ENCODE results near the gene KMT2E.
A peak's percentile ranks its signal among the peaks of the same experiment; 100 is the strongest.

Gene KMT2E

DNA sequence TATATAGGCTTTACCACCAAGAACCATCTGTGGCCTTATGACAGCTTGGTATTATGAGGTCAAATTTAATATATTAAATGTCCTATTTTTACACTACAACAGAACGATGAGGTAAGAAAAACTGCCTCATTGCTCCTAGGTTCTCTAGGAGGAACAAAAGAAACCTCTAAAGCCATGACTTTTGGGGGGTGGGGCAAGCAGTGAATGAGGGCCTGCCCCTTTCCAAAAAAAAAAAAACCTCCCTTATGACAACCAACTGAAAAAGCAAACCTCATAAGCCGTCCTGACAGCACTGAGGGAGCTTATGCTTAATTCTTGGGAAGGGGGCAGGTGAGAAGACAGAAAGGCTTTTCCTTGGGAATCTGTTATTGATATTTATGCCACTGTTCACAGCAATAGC is 116.6 kb downstream of the KMT2E start:
- TF ChIP-seq, protein P1, sequence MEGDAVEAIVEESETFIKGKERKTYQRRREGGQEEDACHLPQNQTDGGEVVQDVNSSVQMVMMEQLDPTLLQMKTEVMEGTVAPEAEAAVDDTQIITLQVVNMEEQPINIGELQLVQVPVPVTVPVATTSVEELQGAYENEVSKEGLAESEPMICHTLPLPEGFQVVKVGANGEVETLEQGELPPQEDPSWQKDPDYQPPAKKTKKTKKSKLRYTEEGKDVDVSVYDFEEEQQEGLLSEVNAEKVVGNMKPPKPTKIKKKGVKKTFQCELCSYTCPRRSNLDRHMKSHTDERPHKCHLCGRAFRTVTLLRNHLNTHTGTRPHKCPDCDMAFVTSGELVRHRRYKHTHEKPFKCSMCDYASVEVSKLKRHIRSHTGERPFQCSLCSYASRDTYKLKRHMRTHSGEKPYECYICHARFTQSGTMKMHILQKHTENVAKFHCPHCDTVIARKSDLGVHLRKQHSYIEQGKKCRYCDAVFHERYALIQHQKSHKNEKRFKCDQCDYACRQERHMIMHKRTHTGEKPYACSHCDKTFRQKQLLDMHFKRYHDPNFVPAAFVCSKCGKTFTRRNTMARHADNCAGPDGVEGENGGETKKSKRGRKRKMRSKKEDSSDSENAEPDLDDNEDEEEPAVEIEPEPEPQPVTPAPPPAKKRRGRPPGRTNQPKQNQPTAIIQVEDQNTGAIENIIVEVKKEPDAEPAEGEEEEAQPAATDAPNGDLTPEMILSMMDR (IDR thresholded peaks at IDR 0.05; ENCODE audit: extremely low read depth, insufficient read depth, missing control alignments), result no peak
- DNase-seq (ENCODE audit: low spot score), result no peak
- in situ Hi-C loops (cut with MboI; ENCODE audit: low pct_unique_long_range_greater_than_20kb, low sequenced_read_pairs, unreplicated experiment), result no loop called here

DNA sequence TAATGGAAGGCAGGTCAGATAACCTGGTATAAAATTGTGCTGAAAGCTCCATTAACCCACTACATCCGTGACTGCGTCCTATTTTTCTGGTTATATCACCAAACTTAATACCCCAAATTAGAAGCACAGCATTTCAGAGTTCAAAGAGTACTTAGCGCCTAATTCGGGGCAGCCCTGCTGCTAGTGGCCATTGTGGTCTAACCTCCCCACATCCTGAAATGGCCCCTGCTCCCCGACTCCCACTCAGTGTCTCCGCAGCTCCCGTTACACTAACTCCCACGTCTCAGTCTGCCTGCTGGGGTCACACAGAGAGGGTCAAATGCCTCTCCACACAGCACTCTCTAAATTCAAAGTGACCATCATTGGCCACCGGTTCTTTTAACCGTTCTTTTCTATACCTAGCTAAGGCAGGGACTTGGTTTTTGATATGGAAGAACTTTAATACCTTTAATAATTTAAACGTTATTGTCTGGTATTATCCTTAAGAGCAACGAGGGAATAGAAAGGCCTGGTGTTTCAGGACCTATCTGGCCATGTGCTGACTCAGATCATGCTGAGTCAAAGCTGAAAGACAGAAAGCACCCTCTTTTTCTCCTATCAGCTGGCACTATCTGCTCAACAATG is 117.1 kb downstream of the KMT2E start:
- in situ Hi-C loops (cut with MboI; ENCODE audit: low pct_unique_long_range_greater_than_20kb, low sequenced_read_pairs, unreplicated experiment), result no loop called here
- DNase-seq (ENCODE audit: low spot score), result peak; percentile 50
- TF ChIP-seq, protein P1 (IDR thresholded peaks at IDR 0.05; ENCODE audit: extremely low read depth, insufficient read depth, missing control alignments), result no peak

DNA sequence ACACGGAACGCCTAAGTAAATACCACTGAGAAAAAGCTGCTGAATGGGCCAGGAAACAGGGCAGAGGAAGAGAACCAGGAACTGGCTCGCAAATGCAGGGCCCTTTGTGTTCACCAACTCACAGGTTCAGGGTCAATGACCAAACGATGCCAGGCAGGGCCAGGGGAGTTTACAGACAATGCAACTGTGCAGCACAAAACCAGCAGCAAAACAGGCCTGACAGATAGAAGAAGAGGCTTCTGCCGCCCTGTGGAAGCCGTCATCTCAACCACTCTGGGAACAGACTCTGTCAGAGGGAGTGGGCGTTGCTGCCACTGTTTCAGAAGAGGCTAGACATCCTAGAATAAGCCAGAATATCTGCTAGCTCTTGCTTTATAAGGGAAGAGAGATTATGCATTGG is 117.9 kb downstream of the KMT2E start:
- TF ChIP-seq, protein P1 (IDR thresholded peaks at IDR 0.05; ENCODE audit: extremely low read depth, insufficient read depth, missing control alignments), result no peak
- DNase-seq (ENCODE audit: low spot score), result no peak
- in situ Hi-C loops (cut with MboI; ENCODE audit: low pct_unique_long_range_greater_than_20kb, low sequenced_read_pairs, unreplicated experiment), result no loop called here

DNA sequence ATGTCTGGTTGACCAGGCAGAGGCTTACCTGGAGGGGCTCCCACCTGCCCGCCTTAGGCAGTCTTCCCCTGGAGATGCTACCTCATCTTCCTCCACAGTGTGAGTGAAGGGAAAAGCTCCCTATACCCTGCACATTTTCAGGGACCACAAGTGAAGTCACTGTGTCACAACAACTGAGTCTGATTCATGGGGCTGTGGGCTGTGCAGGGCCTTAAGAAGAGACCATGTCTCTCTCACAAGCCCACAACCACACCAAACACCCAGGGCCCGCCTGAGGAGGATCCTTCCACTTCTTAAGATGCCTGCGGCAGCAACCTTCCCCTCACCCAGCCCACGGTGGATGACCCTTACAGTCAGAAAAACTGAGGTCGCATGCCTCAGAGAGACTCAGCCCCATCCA is 118.3 kb downstream of the KMT2E start:
- TF ChIP-seq, protein P1 (IDR thresholded peaks at IDR 0.05; ENCODE audit: extremely low read depth, insufficient read depth, missing control alignments), result no peak
- in situ Hi-C loops (cut with MboI; ENCODE audit: low pct_unique_long_range_greater_than_20kb, low sequenced_read_pairs, unreplicated experiment), result no loop called here
- no peak for DNase-seq (ENCODE audit: low spot score)

DNA sequence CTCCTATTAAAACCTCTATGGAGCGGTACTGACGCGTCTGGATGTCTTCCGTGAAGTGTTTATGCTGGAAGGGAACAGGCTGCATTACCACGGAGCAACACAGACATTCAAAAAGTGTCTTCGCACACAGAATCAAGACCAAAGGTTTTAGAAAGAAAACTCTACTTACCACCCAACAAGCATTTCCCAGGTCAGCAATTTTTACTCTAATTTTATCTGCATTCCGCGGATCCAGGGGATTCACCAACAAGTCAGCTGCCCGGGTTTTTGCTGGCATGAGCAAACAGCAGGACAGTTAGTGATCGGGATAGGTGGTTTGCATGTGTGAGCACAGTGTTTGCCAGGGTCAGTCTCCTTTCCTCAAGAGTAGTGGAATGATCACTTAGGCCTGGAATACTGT is 118.8 kb downstream of the KMT2E start:
- no peak for DNase-seq (ENCODE audit: low spot score)
- TF ChIP-seq, protein P1 (IDR thresholded peaks at IDR 0.05; ENCODE audit: extremely low read depth, insufficient read depth, missing control alignments), result no peak
- in situ Hi-C loops (cut with MboI; ENCODE audit: low pct_unique_long_range_greater_than_20kb, low sequenced_read_pairs, unreplicated experiment), result no loop called here

DNA sequence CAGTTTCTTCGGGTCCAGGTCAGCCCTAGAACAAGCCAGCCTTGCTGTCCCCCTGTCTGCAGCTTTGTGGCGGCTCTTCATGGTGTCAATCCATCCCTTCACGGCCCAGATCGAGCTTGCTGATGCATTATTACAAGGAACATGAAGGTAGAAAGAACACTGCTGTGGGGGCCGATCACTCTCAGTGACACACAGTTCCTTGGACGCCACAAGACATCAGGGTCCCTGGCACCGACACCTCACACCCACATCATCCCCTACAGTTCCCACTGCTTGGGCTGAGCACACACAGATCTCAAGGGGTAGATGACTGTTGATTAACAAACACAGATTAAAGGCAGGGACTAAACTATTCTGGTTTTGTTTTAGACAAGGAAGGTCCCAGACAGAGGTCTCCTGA is 119.4 kb downstream of the KMT2E start:
- TF ChIP-seq, protein P1 (IDR thresholded peaks at IDR 0.05; ENCODE audit: extremely low read depth, insufficient read depth, missing control alignments), result no peak
- no peak for DNase-seq (ENCODE audit: low spot score)
- in situ Hi-C loops (cut with MboI; ENCODE audit: low pct_unique_long_range_greater_than_20kb, low sequenced_read_pairs, unreplicated experiment), result no loop called here
